ENCODE data around the gene ZBTB17.

ZBTB17 gene

GRCh38 chr1:15960808-15961207 is 15.1 kb downstream of the ZBTB17 start:
- H3K27ac ChIP-seq (ENCODE audit: low read length): no peak overlapping the region
- H3K27me3 ChIP-seq (ENCODE audit: control insufficient read depth, insufficient read depth, low read length): no peaks in the 10 kb centered on the region
- no peak overlapping the region for H3K4me3 ChIP-seq (ENCODE audit: low read length)
- no peak for DNase-seq (ENCODE audit: low read depth, low spot score)
- H3K36me3 ChIP-seq (ENCODE audit: control insufficient read depth, insufficient read depth, low read length): 0 out of 2 replicates have a peak, but pooled peaks cover 3% of the 10 kb centered on the region
- H3K9me3 ChIP-seq (ENCODE audit: control insufficient read depth, insufficient read depth, low read length): no peaks in the 10 kb centered on the region
- no CpG with 5 or more reads among the region's 5 CpGs for whole genome bisulfite sequencing (ENCODE audit: insufficient coverage, insufficient read length)
- H3K4me1 ChIP-seq (ENCODE audit: control insufficient read depth, insufficient read depth, low read length): no peaks in the 10 kb centered on the region; the same call in 1 of the 2 replicates

- no peak overlapping the region for H3K4me3 ChIP-seq (ENCODE audit: low read length)
- H3K36me3 ChIP-seq (ENCODE audit: control insufficient read depth, insufficient read depth, low read length): 0 out of 2 replicates have a peak, but pooled peaks cover 3% of the 10 kb centered on the region
- WGBS (ENCODE audit: insufficient coverage, insufficient read length): no CpG with 5 or more reads among the region's 8 CpGs
These were observed 16.0 kb downstream of the ZBTB17 start for GRCh38 chr1:15959827-15960446.

GRCh38 chr1:15959424-15959823 is 16.5 kb downstream of the ZBTB17 start:
- H3K27ac ChIP-seq (ENCODE audit: low read length): no peak overlapping the region
- no peaks in the 10 kb centered on the region for H3K9me3 ChIP-seq (ENCODE audit: control insufficient read depth, insufficient read depth, low read length)
- no peak for DNase-seq (ENCODE audit: low read depth, low spot score)
- 0 out of 2 replicates have a peak, but pooled peaks cover 3% of the 10 kb centered on the region for H3K36me3 ChIP-seq (ENCODE audit: control insufficient read depth, insufficient read depth, low read length)
- no peak overlapping the region for H3K4me3 ChIP-seq (ENCODE audit: low read length)
- no peaks in the 10 kb centered on the region; the same call in 1 of the 2 replicates for H3K4me1 ChIP-seq (ENCODE audit: control insufficient read depth, insufficient read depth, low read length)
- no peaks in the 10 kb centered on the region for H3K27me3 ChIP-seq (ENCODE audit: control insufficient read depth, insufficient read depth, low read length)

More at GRCh38 chr1:15959827-15960446, 16.0 kb downstream of the ZBTB17 start:
- no peaks in the 10 kb centered on the region; the same call in 1 of the 2 replicates for H3K4me1 ChIP-seq (ENCODE audit: control insufficient read depth, insufficient read depth, low read length)
- no peaks in the 10 kb centered on the region for H3K27me3 ChIP-seq (ENCODE audit: control insufficient read depth, insufficient read depth, low read length)
- H3K9me3 ChIP-seq (ENCODE audit: control insufficient read depth, insufficient read depth, low read length): no peaks in the 10 kb centered on the region
- DNase-seq (ENCODE audit: low read depth, low spot score): no peak
- H3K27ac ChIP-seq (ENCODE audit: low read length): no peak overlapping the region

- no peak overlapping the region for H3K27ac ChIP-seq (ENCODE audit: low read length)
- H3K27me3 ChIP-seq (ENCODE audit: control insufficient read depth, insufficient read depth, low read length): no peaks in the 10 kb centered on the region
- H3K4me3 ChIP-seq (ENCODE audit: low read length): no peak overlapping the region
- 0 out of 2 replicates have a peak, but pooled peaks cover 3% of the 10 kb centered on the region for H3K36me3 ChIP-seq (ENCODE audit: control insufficient read depth, insufficient read depth, low read length)
- H3K9me3 ChIP-seq (ENCODE audit: control insufficient read depth, insufficient read depth, low read length): no peaks in the 10 kb centered on the region
- no peak for DNase-seq (ENCODE audit: low read depth, low spot score)
- H3K4me1 ChIP-seq (ENCODE audit: control insufficient read depth, insufficient read depth, low read length): peaks cover 3% of the 10 kb centered on the region; the same call in 1 of the 2 replicates
These were observed 17.1 kb downstream of the ZBTB17 start for GRCh38 chr1:15958793-15959192.

GRCh38 chr1:15958111-15958510 is 17.8 kb downstream of the ZBTB17 start:
- no CpG with 5 or more reads among the region's 5 CpGs for WGBS (ENCODE audit: insufficient coverage, insufficient read length)
- H3K9me3 ChIP-seq (ENCODE audit: control insufficient read depth, insufficient read depth, low read length): no peaks in the 10 kb centered on the region
- no peak for DNase-seq (ENCODE audit: low read depth, low spot score)
- no peak overlapping the region for H3K4me3 ChIP-seq (ENCODE audit: low read length)
- H3K36me3 ChIP-seq (ENCODE audit: control insufficient read depth, insufficient read depth, low read length): 0 out of 2 replicates have a peak, but pooled peaks cover 3% of the 10 kb centered on the region
- H3K4me1 ChIP-seq (ENCODE audit: control insufficient read depth, insufficient read depth, low read length): peaks cover 4% of the 10 kb centered on the region; the same call in 1 of the 2 replicates
- no peak overlapping the region for H3K27ac ChIP-seq (ENCODE audit: low read length)
- no peaks in the 10 kb centered on the region for H3K27me3 ChIP-seq (ENCODE audit: control insufficient read depth, insufficient read depth, low read length)

GRCh38 chr1:15957221-15958095 is 18.4 kb downstream of the ZBTB17 start:
- Histone ChIP-seq H3K27ac (ENCODE audit: low read length) (no peak overlapping the region), H3K9me3 (ENCODE audit: control insufficient read depth, insufficient read depth, low read length) (no peaks in the 10 kb centered on the region), H3K4me3 (ENCODE audit: low read length) (no peak overlapping the region), H3K36me3 (ENCODE audit: control insufficient read depth, insufficient read depth, low read length) (peaks cover 3% of the 10 kb centered on the region; the same call in 1 of the 2 replicates), H3K4me1 (ENCODE audit: control insufficient read depth, insufficient read depth, low read length) (peaks cover 4% of the 10 kb centered on the region; the same call in 1 of the 2 replicates), H3K27me3 (ENCODE audit: control insufficient read depth, insufficient read depth, low read length) (no peaks in the 10 kb centered on the region)
- no CpG with 5 or more reads among the region's 15 CpGs for WGBS (ENCODE audit: insufficient coverage, insufficient read length)
- DNase-seq (ENCODE audit: low read depth, low spot score): no peak

- no peak overlapping the region for H3K27ac ChIP-seq (ENCODE audit: low read length)
- H3K27me3 ChIP-seq (ENCODE audit: control insufficient read depth, insufficient read depth, low read length): no peaks in the 10 kb centered on the region
- DNase-seq (ENCODE audit: low read depth, low spot score): no peak
- H3K4me1 ChIP-seq (ENCODE audit: control insufficient read depth, insufficient read depth, low read length): peaks cover 8% of the 10 kb centered on the region; the same call in 1 of the 2 replicates
- H3K9me3 ChIP-seq (ENCODE audit: control insufficient read depth, insufficient read depth, low read length): no peaks in the 10 kb centered on the region
- peaks cover 2% of the 10 kb centered on the region; the same call in 1 of the 2 replicates for H3K36me3 ChIP-seq (ENCODE audit: control insufficient read depth, insufficient read depth, low read length)
- no peak overlapping the region for H3K4me3 ChIP-seq (ENCODE audit: low read length)
These were observed 19.8 kb downstream of the ZBTB17 start for GRCh38 chr1:15956150-15956549.

- H3K27me3 ChIP-seq (ENCODE audit: control insufficient read depth, insufficient read depth, low read length): no peaks in the 10 kb centered on the region
- H3K4me1 ChIP-seq (ENCODE audit: control insufficient read depth, insufficient read depth, low read length): peaks cover 9% of the 10 kb centered on the region; the same call in 1 of the 2 replicates
- H3K4me3 ChIP-seq (ENCODE audit: low read length): no peak overlapping the region
These were observed 20.3 kb downstream of the ZBTB17 start for GRCh38 chr1:15955552-15955951.

GRCh38 chr1:15954316-15954715 is 21.6 kb downstream of the ZBTB17 start:
- Histone ChIP-seq H3K9me3 (ENCODE audit: control insufficient read depth, insufficient read depth, low read length) (no peaks in the 10 kb centered on the region), H3K4me3 (ENCODE audit: low read length) (no peak overlapping the region), H3K36me3 (ENCODE audit: control insufficient read depth, insufficient read depth, low read length) (peaks cover 2% of the 10 kb centered on the region; the same call in 1 of the 2 replicates), H3K4me1 (ENCODE audit: control insufficient read depth, insufficient read depth, low read length) (peaks cover 12% of the 10 kb centered on the region; the same call in 1 of the 2 replicates), H3K27ac (ENCODE audit: low read length) (no peak overlapping the region), H3K27me3 (ENCODE audit: control insufficient read depth, insufficient read depth, low read length) (no peaks in the 10 kb centered on the region)
- DNase-seq (ENCODE audit: low read depth, low spot score): no peak
- no CpG with 5 or more reads among the region's 3 CpGs for WGBS (ENCODE audit: insufficient coverage, insufficient read length)

More at GRCh38 chr1:15955552-15955951, 20.3 kb downstream of the ZBTB17 start:
- peaks cover 2% of the 10 kb centered on the region; the same call in 1 of the 2 replicates for H3K36me3 ChIP-seq (ENCODE audit: control insufficient read depth, insufficient read depth, low read length)
- no CpG with 5 or more reads among the region's 2 CpGs for WGBS (ENCODE audit: insufficient coverage, insufficient read length)
- no peak for DNase-seq (ENCODE audit: low read depth, low spot score)
- no peak overlapping the region for H3K27ac ChIP-seq (ENCODE audit: low read length)
- H3K9me3 ChIP-seq (ENCODE audit: control insufficient read depth, insufficient read depth, low read length): no peaks in the 10 kb centered on the region

GRCh38 chr1:15953791-15954241 is 22.1 kb downstream of the ZBTB17 start:
- Histone ChIP-seq H3K9me3 (ENCODE audit: control insufficient read depth, insufficient read depth, low read length) (no peaks in the 10 kb centered on the region), H3K4me1 (ENCODE audit: control insufficient read depth, insufficient read depth, low read length) (peaks cover 12% of the 10 kb centered on the region; the same call in 1 of the 2 replicates), H3K4me3 (ENCODE audit: low read length) (no peak overlapping the region), H3K36me3 (ENCODE audit: control insufficient read depth, insufficient read depth, low read length) (peaks cover 2% of the 10 kb centered on the region; the same call in 1 of the 2 replicates), H3K27ac (ENCODE audit: low read length) (no peak overlapping the region), H3K27me3 (ENCODE audit: control insufficient read depth, insufficient read depth, low read length) (no peaks in the 10 kb centered on the region)
- WGBS (ENCODE audit: insufficient coverage, insufficient read length): no CpG with 5 or more reads among the region's 1 CpG
- DNase-seq (ENCODE audit: low read depth, low spot score): no peak
